Hepatocyte (in vitro differentiated cells): Measurements from ENCODE around the gene ASB16. TPM values are rescaled to one million over a fixed set of nuclear protein-coding genes. Genes with fewer than 3 reads are reported as not detected.
A peak's percentile ranks its signal among the peaks of the same experiment; 100 is the strongest.

Experiments used
- DNase-seq: peaks from one replicate; pipeline ENCODE4 v3.0.0-alpha.2; 2016; ENCODE audit warnings: low spot score
- H2AFZ ChIP-seq: fragments of 200-600 bp; sonication (generic); 2 replicates; pipeline ENCODE4 v1.6.0; 2016; ENCODE audit warnings: antibody characterized with exemption, mild to moderate bottlenecking
- H3K27ac ChIP-seq: fragments of 200-600 bp; sonication (generic); 2 replicates; pipeline ENCODE4 v1.5.1; 2016; ENCODE audit warnings: mild to moderate bottlenecking
- H3K27me3 ChIP-seq: fragments of 200-600 bp; sonication (generic); 2 replicates; pipeline ENCODE4 v1.6.1; 2016
- H3K36me3 ChIP-seq: fragments of 200-600 bp; sonication (generic); replicated peaks from 2 replicates; pipeline ENCODE4 v1.5.1; 2016; ENCODE audit warnings: low read depth; ENCODE audit not compliant: insufficient read depth
- H3K4me1 ChIP-seq: fragments of 200-600 bp; sonication (generic); 2 replicates; pipeline ENCODE4 v1.5.1; 2016; ENCODE audit warnings: mild to moderate bottlenecking, moderate library complexity; ENCODE audit not compliant: insufficient read depth
- H3K4me2 ChIP-seq: fragments of 200-600 bp; sonication (generic); 2 replicates; pipeline ENCODE4 v1.6.0; 2016
- H3K4me3 ChIP-seq: fragments of 200-600 bp; sonication (generic); 2 replicates; pipeline ENCODE4 v1.5.1; 2016; ENCODE audit warnings: mild to moderate bottlenecking
- H3K79me2 ChIP-seq: fragments of 200-600 bp; sonication (generic); 2 replicates; pipeline ENCODE4 v1.6.0; 2017; ENCODE audit warnings: mild to moderate bottlenecking
- H3K9me2 ChIP-seq: fragments of 200-600 bp; sonication (generic); replicated peaks from 2 replicates; pipeline ENCODE4 v1.6.0; 2017; ENCODE audit warnings: mild to moderate bottlenecking; ENCODE audit not compliant: insufficient read depth
- H3K9me3 ChIP-seq: fragments of 200-600 bp; sonication (generic); 2 replicates; pipeline ENCODE4 v1.5.1; 2016; ENCODE audit warnings: low read depth, mild to moderate bottlenecking
- H4K20me1 ChIP-seq: fragments of 200-600 bp; sonication (generic); 2 replicates; pipeline ENCODE4 v1.6.0; 2016; ENCODE audit warnings: mild to moderate bottlenecking; ENCODE audit not compliant: insufficient read depth, poor library complexity, severe bottlenecking
- EZH2 ChIP-seq: fragments of 200-600 bp; sonication (generic); IDR thresholded peaks from 2 replicates; pipeline ENCODE4 v1.6.1; 2016; ENCODE audit warnings: antibody characterized with exemption, mild to moderate bottlenecking, borderline replicate concordance
- EZH2phosphoT487 ChIP-seq: fragments of 200-600 bp; sonication (generic); IDR thresholded peaks from one replicate; pipeline ENCODE4 v1.6.1; 2018; ENCODE audit warnings: antibody characterized with exemption, mild to moderate bottlenecking, low read depth, moderate library complexity; ENCODE audit not compliant: unreplicated experiment, severe bottlenecking
- WGBS: methylation state at CpG from one replicate; pipeline ENCODE4 v1.1.6; 2016; ENCODE audit warnings: low lambda C conversion rate; ENCODE audit errors: missing lambda C conversion rate; 5-methylcytosine and 5-hydroxymethylcytosine counted together
- polyA plus RNA-seq: library from polyadenylated mRNA; unstranded; fragments of >200 nt; fragmentation: Nextera tagmentation; extraction: Ambion mirVana; gene quantifications from 2 replicates; pipeline ENCODE4 v1.2.1, GENCODE V29; 2016
- total RNA-seq: library from RNA; depleted of rRNA; stranded (reverse); fragments of >200 nt; gene quantifications from 2 replicates; pipeline ENCODE4 v1.2.3, GENCODE V29; 2014
- TF ChIP-seq, protein P1 (sequence below): fragments of 200-600 bp; sonication (generic); IDR thresholded peaks from 2 replicates; pipeline ENCODE4 v1.5.1; 2016; ENCODE audit warnings: antibody characterized with exemption, mild to moderate bottlenecking; ENCODE audit not compliant: poor library complexity

The ASB16 gene, protein sequence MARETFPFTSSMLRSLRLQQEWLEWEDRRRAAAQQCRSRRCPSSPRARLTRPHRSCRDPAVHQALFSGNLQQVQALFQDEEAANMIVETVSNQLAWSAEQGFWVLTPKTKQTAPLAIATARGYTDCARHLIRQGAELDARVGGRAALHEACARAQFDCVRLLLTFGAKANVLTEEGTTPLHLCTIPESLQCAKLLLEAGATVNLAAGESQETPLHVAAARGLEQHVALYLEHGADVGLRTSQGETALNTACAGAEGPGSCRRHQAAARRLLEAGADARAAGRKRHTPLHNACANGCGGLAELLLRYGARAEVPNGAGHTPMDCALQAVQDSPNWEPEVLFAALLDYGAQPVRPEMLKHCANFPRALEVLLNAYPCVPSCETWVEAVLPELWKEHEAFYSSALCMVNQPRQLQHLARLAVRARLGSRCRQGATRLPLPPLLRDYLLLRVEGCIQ
- total RNA-seq = 0.23 TPM in 1 of 2 replicates, not detected in the other
- polyA plus RNA-seq = 0.71 and 2.0 TPM in 2 replicates

DNA sequence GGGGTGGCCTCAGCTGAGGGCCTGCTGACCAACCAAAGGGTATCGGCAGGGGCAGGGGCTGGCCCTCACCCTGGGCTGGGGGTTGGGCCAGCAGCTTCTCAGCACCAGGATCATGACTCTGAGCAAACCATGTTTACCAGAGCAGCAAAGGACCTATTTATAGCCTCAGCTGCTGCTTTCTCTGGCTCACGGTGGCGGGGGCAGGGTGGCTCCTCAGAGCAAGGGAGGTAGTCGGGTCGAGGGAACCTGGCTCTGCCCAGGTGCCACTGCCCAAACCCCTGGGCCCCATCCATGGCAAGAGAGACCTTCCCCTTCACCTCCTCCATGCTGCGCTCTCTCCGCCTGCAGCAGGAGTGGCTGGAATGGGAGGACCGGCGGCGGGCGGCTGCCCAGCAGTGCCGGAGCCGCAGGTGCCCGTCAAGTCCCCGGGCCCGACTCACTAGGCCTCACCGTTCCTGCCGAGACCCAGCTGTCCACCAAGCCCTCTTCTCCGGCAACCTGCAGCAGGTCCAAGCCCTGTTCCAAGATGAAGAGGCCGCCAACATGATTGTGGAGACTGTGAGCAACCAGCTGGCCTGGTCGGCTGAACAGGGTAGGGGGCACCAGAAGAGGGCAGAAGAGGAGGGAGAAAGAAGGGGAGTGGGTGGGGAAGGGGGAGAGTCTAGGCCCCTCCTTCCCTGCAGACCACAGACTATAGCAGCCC lies at the start of gene ASB16:
Gene ASB16, plus strand, starts transcription at position 206 of the 703 bp plus-strand sequence. Its CDS starts 86 bp downstream, at position 292.
- Histone ChIP-seq H3K4me3 (no peak within 1 kb of the TSS), H3K9me3 (no peaks in the 10 kb centered on the region), H3K9me2 (no peaks in the 10 kb centered on the region), H2AFZ (no peak within 1 kb of the TSS), H3K79me2 (no peaks in the 10 kb centered on the region), H3K36me3 (no peaks in the 10 kb centered on the region), H4K20me1 (no peaks in the 10 kb centered on the region), H3K4me2 (peak within 1 kb of the TSS; percentile 59), H3K4me1 (peaks cover 14% of the 10 kb centered on the region), H3K27ac (peak within 1 kb of the TSS; percentile 66), H3K27me3 (no peaks in the 10 kb centered on the region)
- peak; percentile 67 for DNase-seq
- 47% methylated on average over 21 of the region's 21 CpGs for WGBS
- TF ChIP-seq EZH2 (no peak), EZH2phosphoT487 (no peak)
- TF ChIP-seq, protein P1, sequence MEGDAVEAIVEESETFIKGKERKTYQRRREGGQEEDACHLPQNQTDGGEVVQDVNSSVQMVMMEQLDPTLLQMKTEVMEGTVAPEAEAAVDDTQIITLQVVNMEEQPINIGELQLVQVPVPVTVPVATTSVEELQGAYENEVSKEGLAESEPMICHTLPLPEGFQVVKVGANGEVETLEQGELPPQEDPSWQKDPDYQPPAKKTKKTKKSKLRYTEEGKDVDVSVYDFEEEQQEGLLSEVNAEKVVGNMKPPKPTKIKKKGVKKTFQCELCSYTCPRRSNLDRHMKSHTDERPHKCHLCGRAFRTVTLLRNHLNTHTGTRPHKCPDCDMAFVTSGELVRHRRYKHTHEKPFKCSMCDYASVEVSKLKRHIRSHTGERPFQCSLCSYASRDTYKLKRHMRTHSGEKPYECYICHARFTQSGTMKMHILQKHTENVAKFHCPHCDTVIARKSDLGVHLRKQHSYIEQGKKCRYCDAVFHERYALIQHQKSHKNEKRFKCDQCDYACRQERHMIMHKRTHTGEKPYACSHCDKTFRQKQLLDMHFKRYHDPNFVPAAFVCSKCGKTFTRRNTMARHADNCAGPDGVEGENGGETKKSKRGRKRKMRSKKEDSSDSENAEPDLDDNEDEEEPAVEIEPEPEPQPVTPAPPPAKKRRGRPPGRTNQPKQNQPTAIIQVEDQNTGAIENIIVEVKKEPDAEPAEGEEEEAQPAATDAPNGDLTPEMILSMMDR = no peak

DNA sequence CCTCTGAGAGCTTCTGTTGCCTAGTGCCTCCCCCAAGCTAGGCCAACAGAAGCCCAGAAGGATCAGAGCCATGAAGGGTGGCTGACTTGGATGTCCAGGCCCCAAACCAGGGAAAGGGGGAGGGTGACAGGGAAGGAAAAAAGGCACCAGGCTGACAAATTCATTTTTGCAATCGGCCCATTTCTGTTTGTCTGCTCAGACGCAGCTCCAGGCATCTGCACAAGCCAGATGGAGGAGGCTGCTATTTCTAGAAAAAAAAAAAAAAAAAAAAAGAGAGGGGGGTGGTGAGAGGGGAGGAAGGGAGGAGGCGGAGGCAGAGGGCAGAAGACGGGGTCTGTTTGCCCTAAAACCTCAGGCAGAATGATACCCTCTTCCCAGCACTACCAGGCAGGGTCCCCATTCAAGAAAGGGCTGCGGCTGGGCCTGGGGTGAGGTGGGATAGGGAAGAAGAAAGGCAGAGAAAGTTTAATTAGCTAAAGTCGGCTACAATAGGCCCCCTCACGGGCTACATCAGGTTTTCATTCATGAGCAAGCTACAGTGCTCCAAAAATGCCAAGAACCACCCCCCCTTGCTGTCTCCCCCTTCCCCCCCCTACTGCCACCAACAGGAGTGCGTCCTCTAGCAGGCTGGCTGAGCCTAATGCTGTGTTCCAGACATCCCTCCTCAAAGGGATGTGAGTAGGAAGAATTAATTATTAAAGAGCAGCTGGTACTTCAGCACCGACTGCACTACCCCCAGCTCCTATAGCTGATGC lies 49.5 kb upstream of the ASB16 start:
- H3K27me3 ChIP-seq = no peaks in the 10 kb centered on the region
- H3K9me3 ChIP-seq = no peaks in the 10 kb centered on the region
- peak overlapping the region; percentile 98 for H3K4me2 ChIP-seq
- 68% methylated on average over 5 of the region's 9 CpGs for WGBS
- H3K9me2 ChIP-seq = no peaks in the 10 kb centered on the region
- H3K4me3 ChIP-seq = no peak overlapping the region
- H3K4me1 ChIP-seq = peaks cover 14% of the 10 kb centered on the region
- TF ChIP-seq EZH2phosphoT487 (no peak), EZH2 (no peak)
- TF ChIP-seq, protein P1 = no peak
- H2AFZ ChIP-seq = no peak overlapping the region
- DNase-seq = no peak
- H4K20me1 ChIP-seq = peaks cover 22% of the 10 kb centered on the region
- no peak overlapping the region for H3K27ac ChIP-seq
- H3K36me3 ChIP-seq = no peaks in the 10 kb centered on the region
- H3K79me2 ChIP-seq = peaks cover 51% of the 10 kb centered on the region

DNA sequence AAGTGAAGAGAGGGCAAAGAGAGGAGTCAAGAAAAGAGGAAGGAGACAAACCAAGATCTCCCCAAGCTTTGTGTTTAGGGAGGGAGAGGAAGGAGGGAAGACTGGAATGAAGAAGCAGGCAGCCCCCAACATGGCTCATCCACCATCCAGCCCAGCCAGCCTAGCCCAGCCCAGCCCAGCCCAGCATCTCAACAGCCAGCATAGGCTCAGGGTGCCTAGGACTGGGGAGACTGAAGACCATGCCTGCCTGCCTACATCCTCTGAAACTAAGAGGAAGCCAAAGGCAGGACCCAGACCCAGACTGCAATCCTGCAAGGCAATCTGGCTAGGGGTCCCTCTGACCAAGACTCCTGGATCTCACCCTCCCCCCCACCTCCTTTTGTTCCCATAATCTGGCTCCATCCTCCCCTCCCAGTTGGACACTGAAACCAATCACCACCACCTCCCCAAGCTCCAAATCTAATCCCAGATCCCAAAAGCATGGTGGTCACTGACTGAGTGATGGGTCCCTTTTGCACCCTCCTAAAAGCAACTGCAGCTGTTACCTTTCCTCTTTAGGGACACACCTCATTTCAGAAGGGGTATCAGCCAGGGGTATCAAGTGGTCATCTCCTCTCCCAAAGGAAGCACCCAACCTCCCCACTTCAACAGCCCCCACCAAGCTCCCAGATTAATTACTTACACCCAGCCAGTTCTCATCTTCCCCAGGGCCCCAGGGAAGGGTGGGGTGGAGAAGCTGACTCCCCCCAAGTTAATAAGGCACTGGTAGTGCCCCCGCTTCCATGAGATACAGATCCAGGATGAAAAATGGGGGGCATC lies 48.3 kb upstream of the ASB16 start:
- WGBS = 40% methylated on average over 1 of the region's 1 CpG
- Histone ChIP-seq H3K9me2 (no peaks in the 10 kb centered on the region), H3K4me1 (peaks cover 14% of the 10 kb centered on the region), H3K27ac (no peak overlapping the region), H3K9me3 (no peaks in the 10 kb centered on the region), H3K79me2 (peaks cover 51% of the 10 kb centered on the region), H4K20me1 (peaks cover 20% of the 10 kb centered on the region), H3K36me3 (no peaks in the 10 kb centered on the region), H2AFZ (no peak overlapping the region), H3K4me3 (peak overlapping the region; percentile 81), H3K27me3 (no peaks in the 10 kb centered on the region), H3K4me2 (peak overlapping the region; percentile 98)
- no peak for TF ChIP-seq EZH2
- DNase-seq = no peak
